GM12878 (cell line): Measurements from ENCODE around the gene SYNRG. TPM values are rescaled to one million over a fixed set of nuclear protein-coding genes. Genes with fewer than 3 reads are reported as not detected.

ENCODE experiments used
- ATAC-seq: fragments of 200-7000 bp; cut with Tn5 transposase; 3 replicates; pipeline ENCODE4 v1.9.1; 2020; ENCODE audit warnings: mild to moderate bottlenecking, moderate library complexity
- BruUV-seq: library from RNA; stranded (reverse); fragments of 400-500 nt; replicated peaks from 2 replicates; lab custom pipeline; 2021; lab: Mats Ljungman, UMichigan
- CTCF ChIA-PET: fragments of 300-600 bp; sonication (Branson Sonifier 250); formaldehyde crosslinking; extraction: SDS; loops from one replicate; lab custom pipeline; 2021; ENCODE audit warnings: inconsistent platforms; lab: Yijun Ruan, JAX
- POLR2A ChIA-PET: fragments of 350-600 bp; formaldehyde crosslinking; extraction: SDS; loops from one replicate; lab custom pipeline; 2021; ENCODE audit warnings: inconsistent platforms; lab: Charles Lee
- RAD21 ChIA-PET: fragments of 300-600 bp; sonication (Branson Sonifier 250); formaldehyde crosslinking; loops from one replicate; lab custom pipeline; 2023; ENCODE audit warnings: antibody characterized with exemption; ENCODE audit not compliant: unreplicated experiment; lab: Charles Lee
- SMC1A ChIA-PET: fragments of 300-600 bp; sonication (Branson Sonifier 250); formaldehyde crosslinking; loops from one replicate; lab custom pipeline; 2023; ENCODE audit not compliant: unreplicated experiment, uncharacterized antibody; lab: Charles Lee
- DNase-seq: peaks from one replicate; pipeline ENCODE4 v3.0.0-alpha.2; 2011; ENCODE audit warnings: low read depth, low spot score
- FAIRE-seq: peaks from 3 replicates; lab custom pipeline; 2011; peaks lifted over from hg19 to GRCh38; lab: Jason Lieb, UNC
- H2AFZ ChIP-seq: 2 replicates; pipeline ENCODE4 v1.6.0; 2011; ENCODE audit warnings: low read depth, low read length, control low read depth; ENCODE audit not compliant: control insufficient read depth
- H3K27ac ChIP-seq: 2 replicates; pipeline ENCODE4 v1.5.1; 2011; ENCODE audit warnings: control low read depth; ENCODE audit not compliant: control insufficient read depth, insufficient read depth
- H3K27me3 ChIP-seq, 2 experiments: replicated peaks in 1 of 2; 2 replicates each; pipeline versions ENCODE4 v1.6.0 to v1.6.1; 2011; ENCODE audit warnings: low read length in 1 of 2; ENCODE audit not compliant: control insufficient read depth in 2 of 2, insufficient read depth in 2 of 2
- H3K36me3 ChIP-seq, 2 experiments: 2 replicates each; pipeline ENCODE4 v1.5.1; 2011; ENCODE audit warnings: low read length in 1 of 2; ENCODE audit not compliant: control insufficient read depth in 2 of 2, insufficient read depth in 2 of 2
- H3K4me1 ChIP-seq: 2 replicates; pipeline ENCODE4 v1.6.1; 2011; ENCODE audit warnings: mild to moderate bottlenecking, low read length, moderate library complexity, mixed read lengths; ENCODE audit not compliant: control insufficient read depth, insufficient read depth
- H3K4me2 ChIP-seq: 2 replicates; pipeline ENCODE4 v1.6.0; 2011; ENCODE audit warnings: control low read depth; ENCODE audit not compliant: control insufficient read depth, insufficient read depth
- H3K4me3 ChIP-seq: fragments of 200-600 bp; sonication (generic); 2 replicates; pipeline ENCODE4 v1.5.1; 2016
- H3K79me2 ChIP-seq: 2 replicates; pipeline ENCODE4 v1.6.0; 2011; ENCODE audit warnings: low read length; ENCODE audit not compliant: control insufficient read depth, insufficient read depth
- H3K9ac ChIP-seq: 2 replicates; pipeline ENCODE4 v1.8.0; 2011; ENCODE audit warnings: low read length, control low read depth, mixed read lengths; ENCODE audit not compliant: control insufficient read depth, insufficient read depth
- H3K9me3 ChIP-seq: replicated peaks from 3 replicates; pipeline ENCODE4 v1.5.1; 2011; ENCODE audit warnings: mild to moderate bottlenecking, low read length; ENCODE audit not compliant: control insufficient read depth, insufficient read depth
- H4K20me1 ChIP-seq: 2 replicates; pipeline ENCODE4 v1.6.0; 2011; ENCODE audit not compliant: control insufficient read depth, insufficient read depth
- ASH2L ChIP-seq: fragments of 300-600, 200-600 bp; sonication (generic); IDR thresholded peaks from 2 replicates; pipeline ENCODE4 v1.6.1; 2017; ENCODE audit warnings: low read depth, mild to moderate bottlenecking, borderline replicate concordance
- BACH1 ChIP-seq: fragments of 450-650 bp; IDR thresholded peaks from 2 replicates; pipeline ENCODE4 v1.6.1; 2017; ENCODE audit warnings: mild to moderate bottlenecking, borderline replicate concordance
- BRCA1 ChIP-seq: IDR thresholded peaks from 2 replicates; pipeline ENCODE4 v1.6.1; 2011; ENCODE audit warnings: low read depth, low read length, improper control_type of control experiment
- CHD2 ChIP-seq: IDR thresholded peaks from 2 replicates; pipeline ENCODE4 v1.6.1; 2011; ENCODE audit warnings: low read depth, low read length, improper control_type of control experiment, borderline replicate concordance
- CREM ChIP-seq: IDR thresholded peaks from 2 replicates; pipeline ENCODE4 v1.6.1; 2014; ENCODE audit warnings: antibody characterized with exemption, low read depth
- EED ChIP-seq: sonication (generic); IDR thresholded peaks from 2 replicates; pipeline ENCODE4 v1.6.1; 2016; ENCODE audit warnings: antibody characterized with exemption, low read depth
- EP300 ChIP-seq, 2 experiments: fragments of 150-350 bp in 1 of 2; IDR thresholded peaks; 2 replicates each; pipeline ENCODE4 v1.6.1; 2011 to 2012; ENCODE audit warnings: low read depth in 2 of 2, low read length in 2 of 2, borderline replicate concordance in 1 of 2, improper control_type of control experiment in 1 of 2, inconsistent platforms in 1 of 2; ENCODE audit not compliant: control insufficient read depth in 1 of 2
- ETV6 ChIP-seq, 2 experiments: fragments of 450-650 bp in 1 of 2; IDR thresholded peaks in 1 of 2; conservative IDR thresholded peaks in 1 of 2; 2 replicates each; pipeline ENCODE4 v1.6.1; 2014; ENCODE audit warnings: antibody characterized with exemption in 1 of 2, borderline replicate concordance in 1 of 2, low read depth in 1 of 2, mild to moderate bottlenecking in 1 of 2, moderate library complexity in 1 of 2
- MEF2A ChIP-seq: IDR thresholded peaks from 2 replicates; pipeline ENCODE4 v1.6.1; 2011; ENCODE audit warnings: low read depth, mild to moderate bottlenecking, low read length, moderate library complexity; ENCODE audit not compliant: insufficient read depth
- MTA2 ChIP-seq: fragments of 450-650 bp; IDR thresholded peaks from 2 replicates; pipeline ENCODE4 v1.6.1; 2016; ENCODE audit warnings: low read depth, mild to moderate bottlenecking, moderate library complexity
- NR2C1 ChIP-seq: fragments of 450-650 bp; IDR thresholded peaks from 2 replicates; pipeline ENCODE4 v1.6.1; 2017; ENCODE audit warnings: antibody characterized with exemption, mild to moderate bottlenecking, moderate library complexity
- POU2F2 ChIP-seq: IDR thresholded peaks from 3 replicates; pipeline ENCODE4 v1.6.1; 2011; ENCODE audit warnings: low read depth, mild to moderate bottlenecking, low read length, borderline replicate concordance
- SIN3A ChIP-seq: IDR thresholded peaks from 2 replicates; pipeline ENCODE4 v1.6.1; 2012; ENCODE audit warnings: low read depth, low read length, improper control_type of control experiment
- SUZ12 ChIP-seq: fragments of 200-600 bp; sonication (generic); IDR thresholded peaks from one replicate; pipeline ENCODE4 v1.6.1; 2018; ENCODE audit warnings: antibody characterized with exemption, mild to moderate bottlenecking; ENCODE audit not compliant: unreplicated experiment
- TBL1XR1 ChIP-seq: IDR thresholded peaks from 2 replicates; pipeline ENCODE4 v1.6.1; 2012; ENCODE audit warnings: low read depth, low read length, improper control_type of control experiment
- WRNIP1 ChIP-seq: IDR thresholded peaks from 2 replicates; pipeline ENCODE4 v1.6.1; 2011; ENCODE audit warnings: low read depth, low read length, improper control_type of control experiment, borderline replicate concordance
- YBX1 ChIP-seq: fragments of 450-650 bp; IDR thresholded peaks from 2 replicates; pipeline ENCODE4 v1.6.1; 2016; ENCODE audit warnings: antibody characterized with exemption
- ZNF384 ChIP-seq: IDR thresholded peaks from 2 replicates; pipeline ENCODE4 v1.6.1; 2012; ENCODE audit warnings: low read depth, mild to moderate bottlenecking, low read length, improper control_type of control experiment, borderline replicate concordance
- WGBS: methylation state at CpG from one replicate; pipeline ENCODE4 v1.1.6; 2016; ENCODE audit warnings: low lambda C conversion rate; ENCODE audit not compliant: insufficient replicate concordance, insufficient coverage; ENCODE audit errors: missing lambda C conversion rate; 5-methylcytosine and 5-hydroxymethylcytosine counted together
- in situ Hi-C: fragments of 300-500 bp; cut with MboI; formaldehyde crosslinking; loops from 9 replicates; pipeline ENCODE4 v1.14.3; 2018; ENCODE audit warnings: mixed read lengths
- intact Hi-C: fragments of 100-400 bp; cut with micrococcal nuclease; formaldehyde crosslinking; loops from one replicate; pipeline ENCODE4 v1.14.2; 2022; ENCODE audit not compliant: unreplicated experiment
- polyA plus RNA-seq, 11 experiments: library from polyadenylated mRNA; depleted of rRNA in 4 of 11; unstranded in 6 of 11; stranded (reverse) in 5 of 11; fragments of >200 nt; fragmentation: Nextera tagmentation in 4 of 11; fragmentation: Illumina TruSeq in 1 of 11; extraction: Ambion mirVana in 4 of 11; extraction: Trizol in 1 of 11; gene quantifications; 1 replicate in 1 of 11; 2 replicates in 10 of 11; pipeline versions ENCODE4 v1.2.1 to v1.2.3, GENCODE V29; 2011 to 2016; ENCODE audit warnings: inconsistent platforms in 2 of 11, missing spikeins in 2 of 11, low read depth in 1 of 11
- total RNA-seq, 4 experiments: library from RNA; depleted of rRNA in 3 of 4; stranded (reverse); fragments of >200 nt in 3 of 4; fragmentation: Illumina TruSeq in 1 of 4; extraction: Trizol in 1 of 4; gene quantifications; 2 replicates each; pipeline versions ENCODE4 v1.2.1 to v1.2.3, GENCODE V29; 2013 to 2021
- TF ChIP-seq, protein P1 (sequence below): IDR thresholded peaks from 2 replicates; pipeline ENCODE4 v1.6.1; 2011; ENCODE audit warnings: borderline replicate concordance, low read depth, mild to moderate bottlenecking, moderate library complexity, mixed read lengths, low read length; ENCODE audit not compliant: insufficient read depth; ENCODE audit errors: extremely low read length
- TF ChIP-seq, protein P2 (sequence below), 3 experiments: IDR thresholded peaks in 2 of 3; conservative IDR thresholded peaks in 1 of 3; 2 replicates each; pipeline ENCODE4 v1.5.1; 2011; ENCODE audit warnings: low read depth in 3 of 3, low read length in 3 of 3, mild to moderate bottlenecking in 3 of 3, control low read depth in 2 of 3, moderate library complexity in 2 of 3, inconsistent platforms in 1 of 3, mixed read lengths in 1 of 3; ENCODE audit not compliant: control insufficient read depth in 2 of 3, insufficient read depth in 1 of 3; ENCODE audit errors: extremely low read depth in 1 of 3

SYNRG gene
- total and polyA plus RNA-seq, 10 of the 15 experiments (the other 5 are each of a cell fraction or from before 2014, with no cell fraction given), result 5.2 to 40.4 (median 26.7) TPM

DNA sequence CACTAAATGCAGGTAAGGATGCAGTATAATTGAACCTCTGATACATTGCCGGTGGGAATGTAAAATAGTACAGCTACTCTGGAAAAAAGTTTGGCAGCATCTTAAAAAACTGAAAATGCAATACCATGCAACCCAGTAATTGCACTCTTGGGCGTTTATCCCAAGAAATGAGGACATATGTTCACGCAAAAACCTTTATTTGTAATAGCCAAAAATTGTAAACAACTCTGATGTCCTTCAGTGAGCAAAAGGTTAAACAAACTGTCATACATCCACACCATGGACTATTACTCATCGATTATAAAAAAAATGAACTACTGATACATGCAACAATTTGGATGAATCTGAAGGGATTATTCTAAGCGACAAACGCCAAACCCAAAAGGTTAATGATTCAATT is 16.9 kb downstream of the SYNRG start (continued):
- TF ChIP-seq EP300 (IDR thresholded peaks at IDR 0.05; ENCODE audit: borderline replicate concordance in 1 of 2, control insufficient read depth in 1 of 2, low read depth in 2 of 2, low read length in 2 of 2) (no peak), BACH1 (no peak)

DNA sequence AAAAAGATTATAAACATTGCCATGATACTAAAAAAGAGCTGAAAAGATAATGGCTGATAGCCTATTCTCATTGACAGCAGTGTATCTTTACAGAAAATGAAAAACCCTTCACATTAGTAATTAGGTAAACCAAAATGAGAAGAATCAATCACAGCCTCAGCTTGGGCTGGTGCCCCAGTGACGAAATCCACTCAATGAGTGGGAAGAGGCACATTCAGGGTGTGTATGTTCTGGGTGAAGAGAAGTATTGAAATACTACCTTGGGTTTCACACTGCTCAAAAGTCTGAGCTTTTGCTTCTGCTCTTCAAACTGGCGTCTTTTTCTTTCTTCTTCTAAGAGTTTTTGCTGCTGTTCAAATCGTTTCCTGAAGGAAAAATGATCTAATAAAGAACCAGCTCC is 24.2 kb downstream of the SYNRG start:
- RAD21 ChIA-PET, result interaction anchor here (1.2 kb wide), 2 partner anchors 57 to 231 kb away, joined by 3 to 4 read pairs; no protein-coding TSS in a partner anchor
- DNase-seq, result no peak
- 86% methylated on average over 3 of the region's 3 CpGs for WGBS
- BruUV-seq, result no TSS peak
- Histone ChIP-seq H4K20me1 (no peaks in the 10 kb centered on the region; the same call in 1 of the 2 replicates), H3K27ac (no peak overlapping the region), H3K36me3 (peaks cover 5 to 21% of the 10 kb centered on the region in 2 experiments), H3K4me3 (no peak overlapping the region), H3K9ac (no peak overlapping the region), H3K4me2 (no peak overlapping the region), H3K27me3 (no peaks in the 10 kb centered on the region), H2AFZ (no peak overlapping the region), H3K4me1 (no peaks in the 10 kb centered on the region), H3K9me3 (no peaks in the 10 kb centered on the region), H3K79me2 (peaks cover 1% of the 10 kb centered on the region; the same call in 1 of the 2 replicates)
- no peak for TF ChIP-seq WRNIP1
- TF ChIP-seq, protein P1, sequence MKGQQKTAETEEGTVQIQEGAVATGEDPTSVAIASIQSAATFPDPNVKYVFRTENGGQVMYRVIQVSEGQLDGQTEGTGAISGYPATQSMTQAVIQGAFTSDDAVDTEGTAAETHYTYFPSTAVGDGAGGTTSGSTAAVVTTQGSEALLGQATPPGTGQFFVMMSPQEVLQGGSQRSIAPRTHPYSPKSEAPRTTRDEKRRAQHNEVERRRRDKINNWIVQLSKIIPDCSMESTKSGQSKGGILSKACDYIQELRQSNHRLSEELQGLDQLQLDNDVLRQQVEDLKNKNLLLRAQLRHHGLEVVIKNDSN, result no peak
- no peak for TF ChIP-seq MTA2
- no peak for TF ChIP-seq ZNF384
- no peak for TF ChIP-seq TBL1XR1
- TF ChIP-seq NR2C1, result no peak
- TF ChIP-seq SUZ12, result no peak
- TF ChIP-seq YBX1, result no peak
- TF ChIP-seq SIN3A, result no peak
- no peak for TF ChIP-seq POU2F2
- no peak for TF ChIP-seq BRCA1
- no peak for TF ChIP-seq MEF2A
- TF ChIP-seq ETV6 (conservative IDR thresholded peaks at IDR 0.05 in 1 of 2, IDR thresholded peaks at IDR 0.05 in 1 of 2; ENCODE audit: borderline replicate concordance in 1 of 2, low read depth in 1 of 2), result no peak
- TF ChIP-seq EED, result no peak
- no peak for TF ChIP-seq CREM
- TF ChIP-seq ASH2L, result no peak
- TF ChIP-seq CHD2, result no peak
- TF ChIP-seq, protein P2, sequence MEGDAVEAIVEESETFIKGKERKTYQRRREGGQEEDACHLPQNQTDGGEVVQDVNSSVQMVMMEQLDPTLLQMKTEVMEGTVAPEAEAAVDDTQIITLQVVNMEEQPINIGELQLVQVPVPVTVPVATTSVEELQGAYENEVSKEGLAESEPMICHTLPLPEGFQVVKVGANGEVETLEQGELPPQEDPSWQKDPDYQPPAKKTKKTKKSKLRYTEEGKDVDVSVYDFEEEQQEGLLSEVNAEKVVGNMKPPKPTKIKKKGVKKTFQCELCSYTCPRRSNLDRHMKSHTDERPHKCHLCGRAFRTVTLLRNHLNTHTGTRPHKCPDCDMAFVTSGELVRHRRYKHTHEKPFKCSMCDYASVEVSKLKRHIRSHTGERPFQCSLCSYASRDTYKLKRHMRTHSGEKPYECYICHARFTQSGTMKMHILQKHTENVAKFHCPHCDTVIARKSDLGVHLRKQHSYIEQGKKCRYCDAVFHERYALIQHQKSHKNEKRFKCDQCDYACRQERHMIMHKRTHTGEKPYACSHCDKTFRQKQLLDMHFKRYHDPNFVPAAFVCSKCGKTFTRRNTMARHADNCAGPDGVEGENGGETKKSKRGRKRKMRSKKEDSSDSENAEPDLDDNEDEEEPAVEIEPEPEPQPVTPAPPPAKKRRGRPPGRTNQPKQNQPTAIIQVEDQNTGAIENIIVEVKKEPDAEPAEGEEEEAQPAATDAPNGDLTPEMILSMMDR (IDR thresholded peaks at IDR 0.05 in 2 of 3, conservative IDR thresholded peaks at IDR 0.05 in 1 of 3; ENCODE audit: control insufficient read depth in 2 of 3, extremely low read depth in 1 of 3, insufficient read depth in 1 of 3, low read depth in 3 of 3, low read length in 3 of 3), result no peak
- CTCF ChIA-PET, result no interaction called here
- no peak for ATAC-seq
- SMC1A ChIA-PET, result interaction anchor here (0.9 to 1.1 kb wide), 3 partner anchors 11 to 28 kb away, joined by 3 read pairs; no protein-coding TSS in a partner anchor
- POLR2A ChIA-PET, result no interaction called here
- in situ Hi-C loops (no loop called here), intact Hi-C loops (no loop called here)
- no peak for FAIRE-seq
